NT2/D1 (cell line): ENCODE measurements around the gene ABCB9.

Experiments
- DNase-seq: peaks from one replicate; pipeline ENCODE4 v3.0.0-alpha.2; 2011; ENCODE audit warnings: low read depth, low spot score
- H3K27me3 ChIP-seq: 2 replicates; pipeline ENCODE4 v1.6.0; 2011; ENCODE audit warnings: mild to moderate bottlenecking; ENCODE audit not compliant: insufficient read length, insufficient read depth
- H3K36me3 ChIP-seq: 2 replicates; pipeline ENCODE4 v1.6.1; 2011; ENCODE audit warnings: mild to moderate bottlenecking, low read length, mixed read lengths; ENCODE audit not compliant: insufficient read depth, insufficient read length
- H3K4me1 ChIP-seq: 2 replicates; pipeline ENCODE4 v1.5.1; 2011; ENCODE audit not compliant: insufficient read depth, insufficient read length
- H3K4me3 ChIP-seq: 2 replicates; pipeline ENCODE4 v1.5.1; 2011; ENCODE audit warnings: low read depth; ENCODE audit not compliant: insufficient read length
- H3K9ac ChIP-seq: 2 replicates; pipeline ENCODE4 v1.6.0; 2011; ENCODE audit warnings: low read depth; ENCODE audit not compliant: insufficient read length
- H3K9me3 ChIP-seq: 2 replicates; pipeline ENCODE4 v1.5.1; 2011; ENCODE audit warnings: mild to moderate bottlenecking, low read length; ENCODE audit not compliant: insufficient read depth
- SUZ12 ChIP-seq: IDR thresholded peaks from 2 replicates; pipeline ENCODE4 v1.6.1; 2011; ENCODE audit not compliant: insufficient read length, insufficient read depth; ENCODE audit errors: extremely low read depth
- YY1 ChIP-seq: IDR thresholded peaks from 2 replicates; pipeline ENCODE4 v1.6.1; 2011; ENCODE audit not compliant: insufficient read length, insufficient read depth
- ZNF274 ChIP-seq: IDR thresholded peaks from 2 replicates; pipeline ENCODE4 v1.6.1; 2011; ENCODE audit warnings: mild to moderate bottlenecking, low read depth, low read length

Gene ABCB9

DNA sequence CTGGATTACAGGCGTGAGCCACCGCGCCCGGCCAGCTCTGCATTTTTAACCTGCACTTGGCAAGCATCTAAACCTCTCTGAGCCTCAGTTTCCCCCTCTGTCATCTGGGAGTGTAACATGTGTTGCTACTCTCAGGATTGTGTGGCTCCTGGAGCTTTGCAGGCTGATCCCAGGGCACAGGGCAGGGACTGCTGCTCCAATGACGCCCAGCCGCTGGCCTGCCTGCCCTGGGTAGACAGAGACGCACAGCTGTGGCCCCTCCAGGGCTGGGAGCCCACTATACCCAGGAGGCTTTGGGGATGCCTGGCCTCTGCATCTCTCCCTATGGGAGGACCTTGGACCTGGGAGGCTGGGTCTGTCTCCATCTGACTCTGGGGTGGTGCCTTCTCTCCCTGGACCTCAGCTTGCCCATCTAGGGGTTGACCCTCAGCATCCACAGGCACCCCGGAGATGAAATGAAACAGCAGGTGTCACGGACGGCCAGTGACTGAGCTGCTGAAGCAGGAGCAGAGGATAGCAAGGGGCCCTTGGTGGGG is 27.9 kb upstream of the ABCB9 start:
- TF ChIP-seq SUZ12 (no peak), YY1 (no peak), ZNF274 (no peak)
- no peak for DNase-seq

DNA sequence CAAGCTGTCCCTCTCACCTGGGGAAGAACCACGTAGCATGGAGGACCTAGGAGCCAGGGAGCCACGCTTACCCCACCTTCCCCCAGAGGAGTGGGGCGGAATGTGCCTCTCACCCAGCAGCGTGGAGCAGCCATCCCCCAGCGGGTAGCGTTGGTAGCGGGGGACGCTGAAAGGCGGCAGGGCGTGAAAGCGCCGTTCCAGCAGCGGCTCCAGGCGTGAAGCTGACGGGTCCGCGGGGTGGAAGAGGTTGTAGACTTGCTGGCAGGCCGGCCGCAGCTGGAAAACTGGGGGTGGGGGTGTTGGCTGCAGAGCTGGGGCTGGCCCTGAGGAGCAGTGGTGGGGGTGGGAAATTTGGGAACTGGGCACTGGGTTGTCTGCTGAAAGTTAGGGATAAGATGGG is 26.1 kb upstream of the ABCB9 start:
- Histone ChIP-seq H3K4me3 (no peak overlapping the region), H3K9me3 (no peaks in the 10 kb centered on the region), H3K4me1 (peaks cover 4% of the 10 kb centered on the region), H3K36me3 (peaks cover 43% of the 10 kb centered on the region), H3K27me3 (no peaks in the 10 kb centered on the region), H3K9ac (no peak overlapping the region)
- no peak for DNase-seq
- no peak for TF ChIP-seq ZNF274
- no peak for TF ChIP-seq SUZ12
- TF ChIP-seq YY1: no peak

More for the DNA sequence above, 27.9 kb upstream of the ABCB9 start:
- no peaks in the 10 kb centered on the region for H3K27me3 ChIP-seq
- no peaks in the 10 kb centered on the region for H3K9me3 ChIP-seq
- H3K4me3 ChIP-seq: no peak overlapping the region
- H3K36me3 ChIP-seq: peaks cover 32% of the 10 kb centered on the region
- no peak overlapping the region for H3K9ac ChIP-seq
- H3K4me1 ChIP-seq: peaks cover 4% of the 10 kb centered on the region

DNA sequence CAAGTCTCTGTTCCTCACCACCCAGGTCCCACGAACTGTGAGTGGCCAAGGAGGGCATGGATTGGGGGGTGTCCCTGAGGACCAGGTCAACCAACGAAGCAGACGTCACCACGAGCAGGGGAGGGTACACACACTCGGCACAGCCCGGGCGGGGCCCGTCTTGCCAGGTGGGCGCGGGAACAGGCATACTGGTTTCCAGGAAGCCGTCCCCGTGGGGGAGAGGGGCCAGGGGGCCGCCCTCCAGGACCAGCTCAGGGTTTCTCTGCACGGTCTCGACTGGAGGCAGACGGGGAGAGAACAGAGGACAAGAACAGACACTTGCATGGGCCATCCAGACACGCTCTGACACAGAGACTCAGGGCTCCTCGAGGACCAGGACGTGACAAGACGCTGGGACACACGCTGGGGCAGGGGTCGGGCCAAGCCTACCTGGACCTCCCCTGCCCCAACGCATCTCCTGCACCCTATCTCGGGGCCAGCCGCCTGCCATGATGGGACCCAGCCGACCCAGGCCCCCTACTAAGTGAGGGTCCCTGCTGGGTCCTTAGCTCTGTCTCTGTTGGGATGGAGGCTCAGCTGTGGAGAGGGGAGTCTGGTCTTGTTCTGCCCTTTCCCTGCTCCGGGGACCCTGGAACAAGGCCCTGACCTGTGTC is 25.5 kb upstream of the ABCB9 start:
- Histone ChIP-seq H3K4me1 (peaks cover 2% of the 10 kb centered on the region), H3K9ac (no peak overlapping the region)
- TF ChIP-seq YY1 (no peak), ZNF274 (no peak), SUZ12 (no peak)

DNA sequence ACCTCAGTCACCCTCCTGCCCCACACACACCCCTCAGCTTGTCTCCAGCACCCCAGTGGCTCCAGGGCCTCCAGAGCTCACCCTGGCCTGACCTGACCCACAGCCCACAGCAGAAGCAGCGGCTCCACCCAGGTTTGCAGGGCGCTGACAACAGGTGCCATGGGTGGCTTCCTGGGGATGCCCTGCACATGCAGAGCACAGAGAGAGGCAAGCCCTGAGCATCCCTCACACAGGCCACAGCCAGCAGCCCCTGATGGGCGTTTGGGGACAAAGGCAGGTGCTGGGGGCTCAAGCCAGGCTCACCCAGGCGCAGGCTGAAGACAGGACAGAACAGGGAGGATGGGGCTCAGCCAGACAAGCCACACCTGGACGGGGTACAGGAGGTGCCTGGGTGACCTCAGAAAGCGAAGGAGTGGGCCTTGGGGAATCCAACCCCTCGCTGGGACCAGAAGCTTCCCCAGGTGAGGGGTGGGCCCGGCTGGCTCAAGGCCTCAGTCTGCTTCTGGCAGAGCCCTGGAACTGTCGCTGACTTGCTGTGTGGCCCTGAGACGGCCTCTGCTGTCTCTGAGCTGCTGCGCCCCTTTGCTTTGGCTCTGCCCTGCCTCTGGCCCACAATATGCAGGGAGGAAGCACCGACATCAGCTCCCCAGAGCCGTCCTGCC is 24.8 kb upstream of the ABCB9 start:
- TF ChIP-seq ZNF274 (no peak), SUZ12 (no peak), YY1 (no peak)

More for the DNA sequence above, 25.5 kb upstream of the ABCB9 start:
- DNase-seq: no peak
- no peaks in the 10 kb centered on the region for H3K9me3 ChIP-seq
- no peak overlapping the region for H3K4me3 ChIP-seq
- H3K27me3 ChIP-seq: no peaks in the 10 kb centered on the region
- peaks cover 43% of the 10 kb centered on the region for H3K36me3 ChIP-seq

DNA sequence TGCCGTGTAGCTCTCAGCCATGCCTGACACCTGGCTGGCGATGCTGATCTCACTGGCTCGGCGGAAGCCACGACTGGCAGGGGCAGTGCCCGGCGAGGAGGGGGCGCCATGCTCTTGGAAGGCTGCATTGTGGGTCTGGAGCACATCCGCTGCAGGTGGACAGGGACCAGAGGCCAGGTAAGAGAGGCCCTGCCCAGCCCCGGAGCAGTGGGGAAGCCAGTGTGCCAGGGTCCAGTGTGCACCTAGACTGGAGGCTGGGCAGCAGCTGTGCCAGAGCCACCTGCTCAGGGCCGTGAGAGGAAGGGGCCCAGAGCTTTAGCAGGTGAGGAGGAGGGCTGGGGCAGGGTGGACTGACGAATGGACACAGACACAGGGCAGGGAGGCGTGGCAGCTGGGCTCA is 24.3 kb upstream of the ABCB9 start:
- Histone ChIP-seq H3K4me3 (no peak overlapping the region), H3K9me3 (no peaks in the 10 kb centered on the region), H3K27me3 (no peaks in the 10 kb centered on the region), H3K36me3 (peaks cover 48% of the 10 kb centered on the region), H3K9ac (no peak overlapping the region), H3K4me1 (no peaks in the 10 kb centered on the region)
- TF ChIP-seq YY1: no peak
- TF ChIP-seq ZNF274: no peak
- no peak for TF ChIP-seq SUZ12
- DNase-seq: no peak

More for the DNA sequence above, 24.8 kb upstream of the ABCB9 start:
- Histone ChIP-seq H3K27me3 (no peaks in the 10 kb centered on the region), H3K9ac (no peak overlapping the region), H3K4me3 (no peak overlapping the region), H3K9me3 (no peaks in the 10 kb centered on the region), H3K36me3 (peaks cover 43% of the 10 kb centered on the region), H3K4me1 (no peaks in the 10 kb centered on the region)
- DNase-seq: no peak

DNA sequence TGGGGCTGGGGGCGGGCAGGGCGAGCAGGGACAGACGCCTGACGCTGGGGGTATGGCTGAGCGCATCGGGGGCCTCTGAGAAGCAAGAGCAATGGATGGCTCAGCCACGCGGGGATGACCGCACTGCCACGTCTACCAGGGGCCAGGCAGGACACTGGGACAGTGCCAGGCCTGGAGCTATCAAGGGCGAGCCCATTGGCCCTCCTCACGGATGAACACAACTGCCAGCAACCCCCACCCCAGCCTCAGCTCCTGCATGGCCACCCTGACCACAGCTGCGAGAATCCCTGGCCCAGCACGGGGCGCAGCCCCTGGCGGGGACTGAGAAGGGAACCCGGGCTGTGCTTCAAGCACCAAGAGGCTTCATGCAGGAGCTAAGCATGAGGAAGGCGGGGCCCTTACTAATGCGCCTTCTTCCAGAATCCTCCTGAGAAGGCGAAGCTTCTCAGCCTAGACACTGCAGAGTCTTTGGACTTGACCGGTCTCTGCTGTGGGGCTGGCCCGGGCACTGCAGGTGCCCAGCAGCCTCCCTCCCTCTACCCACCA is 23.7 kb upstream of the ABCB9 start:
- no peak for DNase-seq
- TF ChIP-seq SUZ12 (no peak), ZNF274 (no peak), YY1 (no peak)
- H3K9ac ChIP-seq: no peak overlapping the region
- H3K4me3 ChIP-seq: no peak overlapping the region
- peaks cover 52% of the 10 kb centered on the region for H3K36me3 ChIP-seq
- no peaks in the 10 kb centered on the region for H3K9me3 ChIP-seq
- H3K4me1 ChIP-seq: no peaks in the 10 kb centered on the region
- no peaks in the 10 kb centered on the region for H3K27me3 ChIP-seq
